NT2/D1 (cell line): ENCODE results near the gene RSPO1.

ENCODE experiments used
- DNase-seq: peaks from one replicate; pipeline ENCODE4 v3.0.0-alpha.2; 2011; ENCODE audit warnings: low read depth, low spot score
- H3K27me3 ChIP-seq: 2 replicates; pipeline ENCODE4 v1.6.0; 2011; ENCODE audit warnings: mild to moderate bottlenecking; ENCODE audit not compliant: insufficient read length, insufficient read depth
- H3K36me3 ChIP-seq: 2 replicates; pipeline ENCODE4 v1.6.1; 2011; ENCODE audit warnings: mild to moderate bottlenecking, low read length, mixed read lengths; ENCODE audit not compliant: insufficient read depth, insufficient read length
- H3K4me1 ChIP-seq: 2 replicates; pipeline ENCODE4 v1.5.1; 2011; ENCODE audit not compliant: insufficient read depth, insufficient read length
- H3K4me3 ChIP-seq: 2 replicates; pipeline ENCODE4 v1.5.1; 2011; ENCODE audit warnings: low read depth; ENCODE audit not compliant: insufficient read length
- H3K9ac ChIP-seq: 2 replicates; pipeline ENCODE4 v1.6.0; 2011; ENCODE audit warnings: low read depth; ENCODE audit not compliant: insufficient read length
- H3K9me3 ChIP-seq: 2 replicates; pipeline ENCODE4 v1.5.1; 2011; ENCODE audit warnings: mild to moderate bottlenecking, low read length; ENCODE audit not compliant: insufficient read depth
- SUZ12 ChIP-seq: IDR thresholded peaks from 2 replicates; pipeline ENCODE4 v1.6.1; 2011; ENCODE audit not compliant: insufficient read length, insufficient read depth; ENCODE audit errors: extremely low read depth
- YY1 ChIP-seq: IDR thresholded peaks from 2 replicates; pipeline ENCODE4 v1.6.1; 2011; ENCODE audit not compliant: insufficient read length, insufficient read depth
- ZNF274 ChIP-seq: IDR thresholded peaks from 2 replicates; pipeline ENCODE4 v1.6.1; 2011; ENCODE audit warnings: mild to moderate bottlenecking, low read depth, low read length

Gene RSPO1

DNA sequence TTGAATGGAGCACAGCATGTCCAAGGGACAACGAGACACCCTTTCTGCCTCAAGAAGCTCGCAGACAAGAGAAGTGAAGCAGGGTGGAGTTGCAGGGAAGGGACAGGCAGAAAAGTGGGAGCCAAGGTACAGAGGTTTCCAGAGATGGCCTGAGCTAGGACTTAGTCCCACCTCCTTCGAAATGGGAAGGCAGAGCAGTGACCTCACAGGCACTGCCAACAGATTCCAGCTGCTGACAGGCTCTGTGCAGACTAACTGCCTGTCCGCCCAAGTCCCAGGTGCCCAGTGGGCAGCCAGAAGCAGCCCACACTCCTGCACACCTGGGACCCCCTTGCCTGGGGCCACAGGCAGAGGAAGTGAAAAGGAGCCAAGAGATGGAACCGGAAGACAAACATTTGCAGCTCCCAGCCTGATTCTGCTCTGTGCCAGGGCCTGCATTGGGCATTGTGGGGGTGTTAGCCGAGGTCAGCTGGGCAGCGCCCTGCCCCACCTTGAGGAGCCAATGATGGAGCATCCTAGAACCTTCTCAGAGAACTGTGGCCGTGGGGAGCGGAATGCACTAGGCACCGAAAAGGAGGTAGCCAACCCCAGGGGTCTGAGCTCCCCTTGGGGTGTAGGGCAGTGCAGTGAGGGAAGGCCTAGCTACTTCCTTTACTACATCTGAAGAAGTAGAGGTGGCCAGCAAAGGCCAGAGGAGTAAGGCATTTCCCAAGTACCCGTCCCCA, 27.5 kb upstream of the RSPO1 start:
- Histone ChIP-seq H3K9me3 (no peaks in the 10 kb centered on the region), H3K9ac (no peak overlapping the region), H3K4me3 (no peak overlapping the region), H3K36me3 (no peaks in the 10 kb centered on the region), H3K27me3 (no peaks in the 10 kb centered on the region), H3K4me1 (peaks cover 29% of the 10 kb centered on the region)
- no peak for DNase-seq
- TF ChIP-seq SUZ12 (no peak), YY1 (no peak), ZNF274 (no peak)

- Histone ChIP-seq H3K9ac (no peak overlapping the region), H3K27me3 (no peaks in the 10 kb centered on the region), H3K9me3 (no peaks in the 10 kb centered on the region), H3K4me1 (peaks cover 26% of the 10 kb centered on the region), H3K36me3 (no peaks in the 10 kb centered on the region), H3K4me3 (no peak overlapping the region)
- no peak for DNase-seq
- TF ChIP-seq ZNF274 (no peak), YY1 (no peak), SUZ12 (no peak)
Observed at GRCh38 chr1:37661401-37661800, 26.7 kb upstream of the RSPO1 start.

- peaks cover 32% of the 10 kb centered on the region for H3K4me1 ChIP-seq
- TF ChIP-seq YY1: no peak
- no peak for TF ChIP-seq SUZ12
- no peak for TF ChIP-seq ZNF274
- no peak overlapping the region for H3K4me3 ChIP-seq
- H3K9ac ChIP-seq: no peak overlapping the region
- peak; percentile 48 for DNase-seq
- H3K27me3 ChIP-seq: no peaks in the 10 kb centered on the region
- no peaks in the 10 kb centered on the region for H3K9me3 ChIP-seq
- no peaks in the 10 kb centered on the region for H3K36me3 ChIP-seq
Observed at GRCh38 chr1:37660664-37661063, 26.0 kb upstream of the RSPO1 start.

- Histone ChIP-seq H3K4me3 (no peak overlapping the region), H3K27me3 (no peaks in the 10 kb centered on the region), H3K4me1 (peaks cover 25% of the 10 kb centered on the region), H3K36me3 (no peaks in the 10 kb centered on the region), H3K9ac (no peak overlapping the region), H3K9me3 (no peaks in the 10 kb centered on the region)
- no peak for DNase-seq
- TF ChIP-seq YY1 (no peak), SUZ12 (no peak)
Observed at GRCh38 chr1:37658486-37658885, 23.8 kb upstream of the RSPO1 start.

DNA sequence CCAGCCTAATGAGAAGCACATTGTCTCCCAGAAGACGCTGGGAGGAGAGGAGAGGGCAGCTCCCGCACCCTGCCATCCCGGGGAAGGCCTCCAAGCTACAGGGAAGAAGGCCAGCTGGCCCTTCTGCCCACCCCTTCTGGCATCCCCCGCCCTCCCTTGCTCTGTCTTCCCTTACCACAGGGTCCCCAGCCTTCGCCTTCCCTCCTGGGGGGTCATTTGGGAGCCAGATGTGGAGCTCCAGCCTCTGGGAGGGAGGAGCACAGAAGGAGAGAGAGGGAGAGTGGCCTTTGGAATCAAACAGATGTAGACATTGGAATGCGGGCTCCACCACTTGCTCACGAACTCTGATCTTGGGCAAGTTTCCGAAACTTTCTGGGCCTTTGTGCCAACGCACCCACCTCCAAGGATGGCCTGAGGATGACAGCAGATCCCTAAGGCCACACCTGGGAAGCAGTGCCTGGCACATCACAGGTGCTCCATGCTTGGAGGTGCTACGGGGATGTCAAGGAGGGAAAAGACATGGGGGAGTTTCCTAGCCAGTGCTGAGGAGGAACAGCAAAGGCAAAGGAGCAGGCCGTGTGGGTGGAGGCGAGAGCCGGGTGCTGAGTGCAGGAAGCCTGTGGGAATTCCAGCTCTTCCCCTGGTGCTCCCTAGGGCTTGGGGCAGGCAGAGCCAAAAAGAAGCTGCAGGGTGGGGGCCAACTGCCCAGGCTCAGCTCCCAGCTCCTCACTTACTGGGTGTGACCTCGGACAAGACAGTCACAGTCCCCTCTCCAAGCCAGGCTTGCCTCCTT, 23.1 kb upstream of the RSPO1 start:
- peaks cover 22% of the 10 kb centered on the region for H3K4me1 ChIP-seq
- no peaks in the 10 kb centered on the region for H3K9me3 ChIP-seq
- no peak for DNase-seq
- no peak overlapping the region for H3K9ac ChIP-seq
- no peak for TF ChIP-seq YY1
- no peak for TF ChIP-seq SUZ12
- no peak for TF ChIP-seq ZNF274
- no peak overlapping the region for H3K4me3 ChIP-seq
- H3K36me3 ChIP-seq: no peaks in the 10 kb centered on the region
- no peaks in the 10 kb centered on the region for H3K27me3 ChIP-seq

DNA sequence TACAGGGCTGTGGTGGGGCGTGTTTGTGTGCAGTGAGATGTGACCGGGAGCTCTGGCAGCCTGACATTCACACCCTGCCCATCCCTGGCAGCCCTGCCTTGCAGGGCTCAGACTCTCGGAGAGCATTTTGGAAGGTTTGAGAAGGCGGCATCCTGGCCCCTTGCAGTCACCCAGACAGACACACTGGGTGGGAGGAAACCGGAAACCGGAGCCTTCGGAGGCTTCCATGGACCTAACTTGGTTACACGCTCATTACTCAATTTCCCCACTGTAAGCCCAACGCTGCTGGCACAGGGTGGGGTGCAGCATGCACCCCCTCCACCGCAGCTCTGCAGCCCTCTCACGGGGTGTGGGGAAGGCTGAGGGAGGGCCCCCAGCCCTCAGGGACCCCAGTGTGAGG, 22.2 kb upstream of the RSPO1 start:
- Histone ChIP-seq H3K9me3 (no peaks in the 10 kb centered on the region), H3K9ac (no peak overlapping the region), H3K36me3 (no peaks in the 10 kb centered on the region), H3K27me3 (no peaks in the 10 kb centered on the region), H3K4me1 (peaks cover 22% of the 10 kb centered on the region), H3K4me3 (no peak overlapping the region)
- no peak for DNase-seq
- TF ChIP-seq ZNF274 (no peak), SUZ12 (no peak), YY1 (no peak)

GRCh38 chr1:37656026-37656425, 21.3 kb upstream of the RSPO1 start:
- TF ChIP-seq YY1: no peak
- TF ChIP-seq SUZ12: no peak
- TF ChIP-seq ZNF274: no peak
- H3K4me1 ChIP-seq: peaks cover 16% of the 10 kb centered on the region
- no peaks in the 10 kb centered on the region for H3K36me3 ChIP-seq
- H3K9me3 ChIP-seq: no peaks in the 10 kb centered on the region
- no peak for DNase-seq
- H3K27me3 ChIP-seq: no peaks in the 10 kb centered on the region
- no peak overlapping the region for H3K4me3 ChIP-seq
- no peak overlapping the region for H3K9ac ChIP-seq
